Activated naive CD4-positive, alpha-beta T cell treated with anti-CD3 and anti-CD28 coated beads, Interleukin-2, amount 50 U/mL, for 72 hours (primary cell): ENCODE results near the gene RUSF1. TPM values are rescaled to one million over a fixed set of nuclear protein-coding genes. Genes with fewer than 3 reads are reported as not detected.

Experiments used
- ATAC-seq, 2 donors: fragments of 150-1000 bp; cut with Tn5 transposase; 2 replicates each; pipeline ENCODE4 v1.10.0; 2021; ENCODE audit warnings: mild to moderate bottlenecking in 2 of 2, moderate library complexity in 2 of 2
- DNase-seq, 2 donors: peaks; one replicate each; pipeline ENCODE4 v3.0.0; 2021 to 2022; ENCODE audit warnings: low spot score in 2 of 2
- H3K27ac Mint-ChIP-seq, 2 donors: one replicate each; pipeline ENCODE4 v1.8.0; 2022; ENCODE audit warnings: mild to moderate bottlenecking in 2 of 2, mixed read lengths in 2 of 2
- H3K36me3 Mint-ChIP-seq, 2 donors: one replicate each; pipeline ENCODE4 v1.8.0; 2022; ENCODE audit warnings: mixed read lengths in 2 of 2
- H3K9me3 Mint-ChIP-seq, 2 donors: one replicate each; pipeline ENCODE4 v1.8.0; 2022; ENCODE audit warnings: mixed read lengths in 2 of 2
- total RNA-seq, 2 donors: library from RNA; stranded (reverse); gene quantifications; one replicate each; pipeline ENCODE4 v1.2.3, GENCODE V29; 2022

RUSF1 gene
- total RNA-seq, 2 donors from 2014 or later, result 22.8 to 35.6 TPM

GRCh38 chr16:31480851-31481536 is 27.2 kb downstream of the RUSF1 start:
- Mint-ChIP-seq H3K9me3 (no peaks in the 10 kb centered on the region), H3K36me3 (no peaks in the 10 kb centered on the region), H3K27ac (no peak overlapping the region)
- no peak for ATAC-seq
- no peak for DNase-seq

DNA sequence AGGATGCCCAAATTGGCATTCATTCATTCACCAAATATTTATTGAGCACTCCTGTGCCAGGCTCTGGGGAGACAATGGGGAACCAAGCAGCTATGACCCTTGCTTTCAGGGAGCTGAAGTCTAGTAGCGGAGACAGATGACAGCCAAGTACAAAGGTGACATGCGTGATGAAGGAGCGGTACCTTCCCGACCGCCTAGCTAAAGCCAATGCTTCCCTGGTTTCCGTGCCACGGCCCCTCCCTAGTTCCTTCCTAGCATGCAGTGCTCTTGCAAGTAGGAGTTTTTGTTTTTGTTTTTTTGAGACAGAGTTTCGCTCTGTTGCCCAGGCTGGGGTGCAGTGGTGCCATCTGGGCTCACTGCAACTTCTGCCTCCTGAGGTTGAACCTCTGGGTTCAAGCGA is 28.4 kb downstream of the RUSF1 start:
- Mint-ChIP-seq H3K27ac (no peak overlapping the region), H3K36me3 (no peaks in the 10 kb centered on the region), H3K9me3 (no peaks in the 10 kb centered on the region)
- no peak for DNase-seq
- ATAC-seq, result no peak

DNA sequence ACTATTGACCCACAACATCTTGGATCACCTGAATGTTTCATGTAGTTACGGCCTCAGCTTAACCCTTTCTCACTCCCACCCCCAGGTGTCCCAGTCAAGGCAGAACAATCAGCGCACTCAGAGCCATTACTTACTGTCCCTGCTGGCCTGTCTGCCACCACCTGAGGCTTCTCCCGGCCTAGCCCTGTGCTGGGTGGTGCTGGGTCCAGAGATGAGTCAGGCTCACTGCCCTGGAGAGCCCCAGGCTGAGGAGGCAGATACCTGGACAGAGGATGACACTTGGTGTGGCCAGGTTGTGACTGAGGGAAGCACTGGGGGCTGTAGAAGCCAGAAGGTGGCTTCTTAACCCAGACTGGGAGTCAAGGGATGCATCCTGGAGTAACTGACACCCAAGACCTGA is 29.2 kb downstream of the RUSF1 start:
- Mint-ChIP-seq H3K27ac (no peak overlapping the region), H3K36me3 (no peaks in the 10 kb centered on the region), H3K9me3 (no peaks in the 10 kb centered on the region)
- ATAC-seq, result no peak
- no peak for DNase-seq

GRCh38 chr16:31477220-31478216 is 30.7 kb downstream of the RUSF1 start:
- peak; percentile 22 to 31 for ATAC-seq
- H3K36me3 Mint-ChIP-seq, result no peaks in the 10 kb centered on the region
- no peaks in the 10 kb centered on the region for H3K9me3 Mint-ChIP-seq
- peak overlapping the region in 1 of 2 donors; percentile 10 for H3K27ac Mint-ChIP-seq
- no peak for DNase-seq

- DNase-seq, result peak in 1 of 2 donors; percentile 77
- Mint-ChIP-seq H3K9me3 (no peaks in the 10 kb centered on the region), H3K36me3 (no peaks in the 10 kb centered on the region), H3K27ac (peak overlapping the region in 1 of 2 donors; percentile 64)
- ATAC-seq, result peak; percentile 88 to 89
Measured at GRCh38 chr16:31476303-31477219, 31.6 kb downstream of the RUSF1 start.

DNA sequence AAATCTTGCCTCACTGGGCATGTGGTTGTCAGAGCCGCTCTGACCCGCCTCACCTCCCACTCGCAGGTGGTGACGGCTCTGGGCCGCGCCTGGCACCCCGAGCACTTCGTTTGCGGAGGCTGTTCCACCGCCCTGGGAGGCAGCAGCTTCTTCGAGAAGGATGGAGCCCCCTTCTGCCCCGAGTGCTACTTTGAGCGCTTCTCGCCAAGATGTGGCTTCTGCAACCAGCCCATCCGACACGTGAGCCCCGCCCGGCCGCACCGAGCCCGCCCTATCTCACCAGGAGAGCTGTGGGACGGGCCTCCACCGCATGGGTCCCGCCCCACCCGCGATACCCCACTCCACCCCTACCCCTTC is 32.3 kb downstream of the RUSF1 start:
- DNase-seq (no peak), ATAC-seq (no peak)
- Mint-ChIP-seq H3K9me3 (no peaks in the 10 kb centered on the region), H3K36me3 (no peaks in the 10 kb centered on the region), H3K27ac (no peak overlapping the region)

GRCh38 chr16:31474773-31475738 is 33.1 kb downstream of the RUSF1 start:
- no peak for DNase-seq

GRCh38 chr16:31474173-31474714 is 33.9 kb downstream of the RUSF1 start:
- no peaks in the 10 kb centered on the region for H3K9me3 Mint-ChIP-seq
- DNase-seq (no peak), ATAC-seq (no peak)
- H3K27ac Mint-ChIP-seq, result no peak overlapping the region
- no peaks in the 10 kb centered on the region for H3K36me3 Mint-ChIP-seq

More at GRCh38 chr16:31474773-31475738, 33.1 kb downstream of the RUSF1 start:
- Mint-ChIP-seq H3K9me3 (no peaks in the 10 kb centered on the region), H3K36me3 (no peaks in the 10 kb centered on the region), H3K27ac (no peak overlapping the region)
- ATAC-seq, result no peak

DNA sequence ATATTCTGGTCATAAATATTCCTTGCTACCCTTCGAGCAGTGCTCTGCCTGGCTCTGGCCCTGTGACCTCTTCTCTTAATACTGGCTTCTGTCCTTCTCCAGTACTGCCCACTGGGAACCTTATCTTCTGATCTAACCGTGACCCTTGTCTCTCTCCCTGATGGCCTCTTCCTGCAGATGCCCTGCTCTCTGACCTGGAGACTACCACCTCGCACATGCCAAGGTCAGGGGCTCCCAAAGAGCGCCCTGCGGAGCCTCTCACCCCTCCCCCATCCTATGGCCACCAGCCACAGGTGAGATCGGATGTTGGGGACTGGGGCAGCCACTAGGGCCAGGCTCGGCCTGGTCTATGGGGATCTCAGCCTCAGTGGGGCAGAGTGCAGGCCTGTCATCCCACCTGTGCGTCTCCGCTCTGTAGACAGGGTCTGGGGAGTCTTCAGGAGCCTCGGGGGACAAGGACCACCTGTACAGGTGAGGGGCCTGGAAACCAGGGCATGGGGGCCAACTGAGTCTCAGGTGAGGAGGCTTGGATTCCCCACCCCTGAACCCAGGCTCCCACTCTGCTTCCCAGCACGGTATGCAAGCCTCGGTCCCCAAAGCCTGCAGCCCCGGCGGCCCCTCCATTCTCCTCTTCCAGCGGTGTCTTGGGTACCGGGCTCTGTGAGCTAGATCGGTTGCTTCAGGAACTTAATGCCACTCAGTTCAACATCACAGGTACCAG is 34.8 kb downstream of the RUSF1 start:
- H3K9me3 Mint-ChIP-seq, result no peaks in the 10 kb centered on the region
- H3K36me3 Mint-ChIP-seq, result no peaks in the 10 kb centered on the region
- no peak overlapping the region for H3K27ac Mint-ChIP-seq
- ATAC-seq, result no peak
- no peak for DNase-seq

DNA sequence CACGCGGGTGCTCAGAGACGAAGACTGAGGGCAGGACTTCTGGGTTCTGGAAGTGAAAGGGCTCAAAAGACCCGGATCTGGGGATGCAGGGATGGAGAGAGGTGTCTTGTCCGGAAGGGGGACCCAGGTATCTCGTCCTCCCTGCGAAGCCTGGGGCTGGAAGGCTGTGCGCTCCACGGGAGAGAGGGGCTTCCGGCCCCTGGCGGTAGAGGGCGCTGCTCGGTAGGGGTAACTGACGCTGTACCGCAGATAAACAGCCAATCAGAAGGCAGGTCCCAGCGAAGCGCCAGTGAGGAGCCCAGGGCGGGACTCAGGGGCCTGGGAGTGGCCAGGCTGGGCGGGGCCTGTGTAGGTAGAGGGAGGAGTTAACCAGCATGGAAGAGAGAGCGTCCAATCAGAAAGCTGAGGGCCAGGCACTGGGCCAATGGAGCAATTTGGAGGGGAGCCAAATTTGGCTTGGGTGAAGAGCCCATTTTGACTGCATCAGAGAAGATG is 35.4 kb downstream of the RUSF1 start:
- ATAC-seq, result peak; percentile 7 to 64
- H3K9me3 Mint-ChIP-seq, result no peaks in the 10 kb centered on the region
- DNase-seq, result peak in 1 of 2 donors; percentile 63
- H3K36me3 Mint-ChIP-seq, result no peaks in the 10 kb centered on the region
- peak overlapping the region in 1 of 2 donors; percentile 22 for H3K27ac Mint-ChIP-seq

DNA sequence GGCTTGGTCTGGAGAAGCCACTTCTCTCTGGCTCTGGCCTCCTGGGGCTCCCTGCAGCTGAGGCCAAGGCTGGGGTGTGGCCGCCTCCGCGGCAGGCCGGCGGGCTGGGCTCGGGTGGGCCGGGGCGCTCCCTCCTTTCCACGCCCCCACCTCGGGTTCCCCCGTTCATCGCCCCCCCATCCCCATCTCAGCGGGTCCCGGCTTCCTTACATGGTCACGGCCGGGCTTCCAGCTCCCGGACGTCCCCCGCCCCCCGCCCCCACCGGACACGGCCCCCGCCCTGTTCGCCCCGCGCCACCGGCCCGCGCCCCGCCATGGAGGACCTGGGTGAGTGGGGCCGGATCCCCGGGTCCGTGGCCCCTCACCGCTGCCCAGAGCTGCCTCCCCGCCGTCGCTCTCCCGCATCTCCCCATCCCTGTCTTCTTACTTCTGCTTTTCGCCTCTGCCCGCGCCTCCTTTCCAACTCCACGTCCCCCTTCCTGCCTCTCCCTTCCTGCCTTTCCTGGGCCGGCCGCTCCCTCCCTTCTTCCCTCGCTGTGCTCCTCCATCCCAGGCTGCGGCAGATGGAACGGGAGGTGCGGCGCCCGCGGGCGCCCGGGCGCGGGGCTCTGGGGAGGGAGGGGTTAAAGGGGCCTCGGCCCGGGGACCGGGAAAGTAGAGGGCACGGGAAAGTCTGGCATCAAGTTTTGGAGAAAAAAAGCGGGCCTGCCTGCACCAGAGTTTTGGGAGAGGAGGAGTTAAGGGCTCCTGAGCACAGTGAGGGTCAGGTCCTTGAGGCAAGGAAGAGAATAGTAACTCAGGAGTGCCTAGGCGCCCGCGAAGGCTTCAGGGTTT is 36.1 kb downstream of the RUSF1 start, which contains the start of gene TGFB1I1:
Gene TGFB1I1 (plus strand): TSS at position 278 of the 834 bp plus-strand sequence. CDS start 37 bp downstream, at position 315.
- ATAC-seq (peak in 1 of 2 donors; percentile 10), DNase-seq (no peak)
- Mint-ChIP-seq H3K27ac (peak within 1 kb of the TSS in 1 of 2 donors; percentile 22), H3K36me3 (no peaks in the 10 kb centered on the region), H3K9me3 (no peaks in the 10 kb centered on the region)

DNA sequence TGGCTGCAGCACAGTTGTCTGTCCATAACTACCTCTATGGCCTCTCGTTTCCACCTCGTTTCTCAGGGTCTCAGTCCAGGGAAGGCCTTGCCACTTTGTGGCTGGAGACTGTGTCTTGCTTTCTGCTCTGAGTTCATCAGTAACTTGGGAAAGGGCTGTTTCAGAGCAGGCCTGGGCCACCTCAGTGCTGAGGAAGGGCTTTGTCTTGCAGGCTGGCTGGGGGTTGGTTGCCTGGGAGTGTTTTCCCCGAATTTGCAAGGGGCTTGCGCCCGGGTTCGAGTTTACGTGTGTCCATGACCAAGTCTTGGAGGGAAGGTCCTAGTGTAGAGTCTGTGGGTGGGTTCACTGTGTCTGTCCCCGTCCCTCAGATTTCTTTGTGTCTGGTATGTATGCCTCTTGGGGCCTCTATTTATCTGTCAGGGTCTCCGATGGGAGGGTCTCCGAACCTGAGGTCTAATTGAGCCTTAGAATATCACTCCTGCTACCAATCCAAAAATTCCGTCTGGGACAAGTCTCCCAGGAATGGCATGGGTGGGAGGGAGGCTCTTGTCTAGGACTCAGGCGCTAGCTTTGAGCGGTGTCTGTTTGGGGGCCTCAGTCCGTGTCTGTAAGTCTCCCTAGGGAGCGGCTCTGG is 36.8 kb downstream of the RUSF1 start:
- no peak for ATAC-seq
- no peaks in the 10 kb centered on the region for H3K9me3 Mint-ChIP-seq
- H3K36me3 Mint-ChIP-seq, result no peaks in the 10 kb centered on the region
- DNase-seq, result no peak
- H3K27ac Mint-ChIP-seq, result no peak overlapping the region

DNA sequence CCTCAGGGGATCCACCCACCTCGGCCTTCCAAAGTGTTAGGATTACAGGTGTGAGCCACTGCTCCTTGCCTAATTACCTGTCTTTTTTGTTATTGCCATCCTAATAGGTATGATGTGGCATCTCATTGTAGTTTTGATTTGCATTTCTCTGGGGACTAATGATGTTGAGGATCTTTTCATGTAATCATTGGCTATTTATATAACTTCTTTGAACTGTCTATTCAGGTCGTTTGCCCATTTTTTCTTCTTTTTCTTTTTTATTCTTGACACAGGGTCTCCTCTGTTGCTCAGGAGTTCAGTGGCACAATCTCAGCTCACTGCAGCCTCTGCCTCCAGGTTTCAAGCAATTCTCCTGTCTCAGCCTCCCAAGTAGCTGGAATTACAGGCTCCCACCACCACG is 37.6 kb downstream of the RUSF1 start:
- ATAC-seq (no peak), DNase-seq (no peak)
- no peak overlapping the region for H3K27ac Mint-ChIP-seq
- H3K36me3 Mint-ChIP-seq, result no peaks in the 10 kb centered on the region
- no peaks in the 10 kb centered on the region for H3K9me3 Mint-ChIP-seq
